GM18498 (cell line): ENCODE results near the gene PRDM8.
"Not testable (repeated sequence)": the region's sequence is repeated elsewhere in the genome, so short reads cannot be mapped to it uniquely, and the experiment has no call there.

Source experiments
- ATAC-seq: cut with Tn5 transposase; IDR thresholded peaks from one replicate; pipeline ENCODE4 v1.9.1; 2021; ENCODE audit warnings: mild to moderate bottlenecking, moderate library complexity; ENCODE audit not compliant: unreplicated experiment

The PRDM8 gene

DNA sequence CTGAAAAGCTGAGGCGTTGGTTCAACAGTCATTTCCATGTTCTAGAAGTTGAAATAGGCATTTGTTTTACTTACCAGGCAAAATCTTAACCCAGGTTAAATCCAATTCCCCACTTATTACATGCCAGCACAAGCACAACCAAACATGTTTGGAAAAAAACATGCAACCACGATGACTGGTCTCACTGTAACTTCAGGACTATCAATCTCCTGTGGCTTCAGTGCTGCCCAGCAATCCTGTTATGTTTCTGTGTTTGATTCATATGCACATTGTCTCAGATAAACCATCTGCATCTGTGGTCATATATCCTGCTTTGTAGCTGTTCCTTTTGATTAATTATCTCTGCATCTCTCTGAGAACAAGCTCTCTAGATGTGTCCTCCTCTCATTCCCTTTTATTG is 28.3 kb downstream of the PRDM8 start:
- ATAC-seq: no peak

DNA sequence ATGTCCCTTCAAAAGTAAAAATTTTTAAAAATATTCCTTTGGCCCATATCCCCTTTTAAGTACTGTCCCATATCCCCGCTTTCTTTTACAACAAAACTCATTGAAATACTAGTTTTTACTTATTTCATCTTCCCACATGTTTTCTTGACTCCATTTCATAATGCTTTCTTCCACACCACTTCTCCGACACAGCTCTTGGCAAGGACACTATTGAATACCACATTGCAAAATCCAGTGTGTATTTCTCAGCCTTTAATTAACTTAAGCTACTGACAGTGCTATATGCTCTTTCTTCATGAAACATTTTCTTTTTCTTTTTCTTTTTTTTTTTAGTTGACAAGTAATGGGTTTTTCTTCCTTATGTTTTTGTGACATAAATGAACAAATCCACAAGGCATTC is 28.8 kb downstream of the PRDM8 start:
- no peak for ATAC-seq

DNA sequence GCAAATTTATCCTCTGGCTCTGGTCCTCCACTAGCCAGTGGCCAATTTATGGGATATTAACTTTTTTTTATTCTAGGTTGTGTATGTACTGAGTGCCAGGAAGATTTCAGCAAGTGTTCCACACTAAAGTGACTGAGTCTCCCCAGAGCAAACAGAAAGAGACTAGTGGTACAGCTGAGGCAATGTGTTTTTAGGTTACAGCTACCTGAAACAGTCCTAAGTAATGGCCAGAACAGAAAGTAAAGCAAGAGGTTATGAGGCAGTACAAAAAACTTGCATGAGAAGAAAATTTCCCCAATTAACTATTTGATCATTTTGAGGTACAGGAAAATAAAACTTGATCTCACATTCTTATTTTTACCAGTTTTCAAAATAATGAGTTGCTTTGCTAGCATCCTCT is 31.2 kb downstream of the PRDM8 start:
- peak; percentile 50 for ATAC-seq

DNA sequence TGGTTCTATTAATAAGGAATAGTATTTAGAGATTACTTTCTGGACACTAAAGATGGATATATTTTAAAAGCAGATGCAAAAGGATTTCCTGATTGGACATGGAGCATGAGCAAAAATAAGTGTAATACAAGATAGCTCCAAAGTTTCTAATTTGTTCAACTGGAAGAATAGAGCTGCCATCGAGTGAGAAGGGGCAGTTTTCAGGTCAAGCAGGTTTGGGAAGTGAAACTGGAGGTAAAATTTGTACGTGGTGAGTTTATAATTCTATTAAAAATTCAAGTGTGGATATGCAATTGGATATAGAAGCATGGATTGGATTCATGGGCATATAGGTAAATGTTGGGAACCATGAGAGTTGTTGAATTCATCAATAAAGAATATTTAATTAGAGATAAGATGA is 31.8 kb downstream of the PRDM8 start:
- ATAC-seq: peak; percentile 35

DNA sequence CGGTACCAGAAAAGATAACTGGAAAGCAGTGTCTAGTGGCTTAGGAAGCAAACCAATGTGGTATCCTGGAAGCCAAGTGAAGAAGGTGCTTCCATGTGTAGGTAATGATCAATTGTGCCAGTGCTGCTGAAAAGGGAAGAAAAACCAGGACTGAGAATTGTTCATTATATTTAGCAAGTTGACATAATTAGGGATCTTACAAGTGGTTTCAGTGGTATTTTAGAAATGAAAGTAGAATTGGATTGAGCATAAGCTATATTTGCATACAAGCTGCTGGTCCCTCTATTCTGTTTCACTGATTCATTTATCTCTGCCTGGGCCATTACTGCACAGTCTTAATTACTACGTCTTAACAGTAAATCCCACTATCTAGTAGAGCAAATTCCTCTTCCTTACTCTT is 32.3 kb downstream of the PRDM8 start:
- peak; percentile 80 for ATAC-seq

DNA sequence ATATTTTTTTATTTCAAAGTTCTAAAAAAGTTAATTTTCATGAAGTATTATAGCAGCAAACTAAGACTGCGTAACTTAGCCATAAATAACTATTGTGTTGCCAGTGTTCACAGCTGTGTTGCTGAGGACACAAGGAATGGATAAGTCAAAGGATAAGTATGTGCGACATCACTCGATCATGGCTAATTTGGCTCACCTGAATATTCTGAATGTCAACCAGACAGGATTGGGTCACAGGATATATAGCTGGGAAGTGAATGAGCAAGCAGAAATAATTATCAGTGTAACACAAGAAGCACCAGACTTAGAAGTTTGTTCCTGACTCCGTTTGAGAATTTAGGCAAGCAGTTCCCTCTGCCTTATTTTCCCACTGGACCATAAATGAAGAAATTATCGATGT is 33.9 kb downstream of the PRDM8 start:
- no peak for ATAC-seq

DNA sequence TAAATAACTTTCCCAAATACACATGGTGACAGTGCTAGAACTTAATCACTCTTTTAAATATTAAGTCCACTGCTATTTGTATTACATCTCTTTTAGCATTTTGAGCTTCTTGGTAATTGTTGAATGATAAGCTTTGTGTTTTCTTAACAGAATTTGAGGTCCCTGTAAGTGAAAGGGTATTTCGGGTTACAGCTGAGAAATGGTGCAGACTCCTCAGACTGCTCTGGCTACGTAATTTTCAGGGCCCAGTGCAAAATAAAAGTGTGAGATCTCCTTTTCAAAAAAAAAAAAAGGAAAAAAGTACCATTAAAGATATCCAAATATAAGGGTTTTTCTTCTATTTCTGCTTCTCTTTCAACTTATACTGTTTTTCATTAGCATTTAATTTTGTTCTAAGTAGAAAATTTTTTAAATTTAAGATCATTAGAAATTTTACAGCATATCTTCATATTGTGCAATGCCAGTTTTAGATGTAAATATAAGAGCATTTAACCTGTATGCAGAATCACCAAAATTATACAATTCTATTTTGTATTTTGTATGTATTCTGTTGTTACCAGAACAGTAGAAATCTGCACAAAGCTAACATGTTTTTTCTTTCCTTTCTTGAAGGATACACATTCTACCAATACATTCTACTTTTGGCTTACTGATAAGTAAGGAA is 35.5 kb downstream of the PRDM8 start:
- ATAC-seq: no peak

DNA sequence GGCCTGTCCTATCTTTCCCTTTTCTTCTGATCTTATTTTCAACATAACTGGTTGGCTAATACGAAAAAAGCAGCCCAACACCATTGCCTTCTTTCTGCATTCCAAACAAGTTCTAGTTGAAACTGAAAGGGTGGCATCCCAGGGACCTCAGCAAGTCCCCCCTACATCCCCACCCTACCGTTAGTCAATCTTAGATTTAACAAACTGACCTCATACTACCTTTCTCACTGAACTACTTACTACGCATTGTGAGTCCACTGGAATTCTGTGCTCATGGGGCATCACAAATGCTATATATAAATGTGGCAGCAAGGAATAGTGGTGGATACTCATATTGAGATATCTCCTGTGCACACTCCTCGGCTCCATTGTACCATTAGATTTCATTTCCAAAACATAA is 36.1 kb downstream of the PRDM8 start:
- ATAC-seq: no peak

DNA sequence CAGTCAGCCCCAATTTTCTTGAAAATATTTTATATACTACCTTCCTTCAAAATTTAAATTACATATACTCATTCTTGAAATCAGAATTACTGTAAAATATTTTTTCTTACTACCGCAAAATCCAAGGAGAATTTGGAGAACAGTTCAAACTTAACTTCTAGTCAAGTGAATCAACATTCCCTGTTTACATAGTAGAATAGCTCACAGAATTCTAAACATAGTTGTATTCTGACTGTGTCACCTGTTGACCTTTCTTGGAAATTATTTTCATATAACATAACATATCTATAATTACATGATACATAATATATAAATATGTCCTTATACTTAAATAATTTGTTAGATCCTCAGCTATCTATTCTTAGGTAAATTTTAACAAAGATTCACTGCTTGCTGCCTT is 38.1 kb downstream of the PRDM8 start:
- no peak for ATAC-seq

DNA sequence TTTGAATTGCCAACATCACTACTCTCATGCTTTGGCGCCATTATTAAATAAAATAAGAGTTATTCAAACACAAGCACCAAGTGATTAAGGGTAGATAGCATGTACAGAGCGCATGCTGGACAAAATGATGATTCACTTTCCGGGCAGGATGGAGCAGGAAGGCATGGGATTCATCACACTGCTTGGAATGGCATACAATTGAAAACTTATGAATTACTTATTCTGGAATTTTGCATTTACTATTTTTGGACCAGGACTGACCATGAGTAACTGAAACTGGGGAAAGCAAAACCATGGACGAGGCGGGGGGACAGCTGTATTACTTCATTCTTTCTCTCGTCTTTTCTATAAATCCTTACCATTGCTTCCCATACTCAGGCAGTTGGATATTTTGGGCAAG is 40.7 kb downstream of the PRDM8 start:
- ATAC-seq: no peak

DNA sequence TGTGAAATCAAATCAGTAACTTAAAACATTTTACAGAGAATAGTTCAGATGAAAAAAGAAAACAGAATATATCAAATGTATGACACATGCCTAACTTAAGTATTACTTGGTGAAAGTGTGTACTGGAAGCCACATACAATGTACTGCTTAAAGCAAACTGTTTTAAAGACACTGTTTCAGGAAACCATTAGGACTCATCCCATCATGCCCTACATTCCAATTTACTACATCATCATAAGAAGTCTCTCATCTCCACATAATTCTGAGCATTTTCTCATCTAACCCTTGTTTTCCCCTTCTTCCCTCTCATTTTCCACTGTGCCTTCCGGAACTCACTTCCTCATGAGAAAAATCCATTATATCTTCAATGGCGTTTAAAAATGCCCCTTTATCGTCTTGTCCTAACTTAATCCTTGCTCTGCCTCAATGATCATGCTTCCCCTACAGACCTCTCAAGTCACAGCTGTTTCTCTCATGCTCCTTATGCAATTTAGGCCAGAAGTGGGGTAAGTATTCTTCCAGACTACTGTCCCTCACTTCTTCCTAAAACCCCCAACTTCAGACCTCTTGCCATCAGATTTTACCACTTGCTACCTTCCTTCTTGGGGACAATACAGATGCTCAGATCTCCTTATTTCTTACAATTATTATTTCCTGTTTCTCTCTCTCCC is 42.3 kb downstream of the PRDM8 start:
- ATAC-seq: no peak

DNA sequence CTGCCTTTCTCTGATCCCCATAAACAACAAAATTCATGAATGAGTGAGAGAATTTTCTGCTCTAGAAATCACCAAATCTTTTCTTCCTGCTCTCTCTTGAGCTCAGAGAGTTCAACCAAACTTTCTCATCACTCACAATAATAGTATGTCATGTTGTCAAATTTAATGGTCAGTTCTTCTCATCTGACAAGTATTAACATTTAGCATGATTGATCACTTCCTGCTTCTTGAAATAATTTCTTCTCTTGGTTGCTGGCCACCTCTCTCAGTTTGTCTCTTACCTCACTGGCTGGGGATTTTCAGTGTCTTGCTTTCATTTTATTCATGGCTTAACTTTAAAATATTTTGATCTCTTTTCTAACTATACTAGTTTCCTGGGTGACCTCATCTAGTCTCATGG is 43.7 kb downstream of the PRDM8 start:
- ATAC-seq: no peak

DNA sequence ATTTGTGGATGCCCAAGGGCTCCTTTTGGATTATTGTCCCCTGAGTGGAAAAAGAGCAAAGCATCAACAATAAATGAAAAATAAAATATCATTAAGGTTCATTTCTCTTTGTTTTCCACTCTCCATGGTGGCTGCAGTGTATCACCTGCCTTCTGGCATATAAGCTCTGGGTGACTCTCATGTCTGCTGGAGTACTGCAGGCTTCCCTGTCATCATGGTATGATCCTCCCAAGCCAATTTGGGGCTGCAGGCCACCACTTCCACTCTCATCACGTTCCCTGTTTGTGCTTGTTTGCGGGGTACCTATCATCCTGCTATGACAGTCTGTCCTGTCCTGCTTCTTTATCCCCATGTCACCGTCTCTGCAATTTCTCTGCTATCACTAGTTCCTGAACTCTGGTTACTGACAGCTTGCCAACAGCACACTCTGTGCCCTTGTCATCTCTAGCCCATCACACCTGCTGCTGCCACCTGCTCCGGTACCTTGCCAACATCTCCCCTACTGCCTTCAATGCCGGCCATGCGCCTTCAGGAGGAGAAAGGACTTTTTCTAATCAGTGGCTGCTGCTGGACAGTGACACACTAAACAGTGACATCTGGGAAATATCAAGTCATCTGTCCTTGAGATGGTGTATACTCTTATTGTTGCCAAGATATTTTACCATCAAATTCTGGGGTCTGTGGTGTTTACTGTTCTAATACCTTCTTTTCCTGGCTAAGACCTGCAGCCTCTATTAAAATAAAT is 46.1 kb downstream of the PRDM8 start:
- ATAC-seq: no peak

DNA sequence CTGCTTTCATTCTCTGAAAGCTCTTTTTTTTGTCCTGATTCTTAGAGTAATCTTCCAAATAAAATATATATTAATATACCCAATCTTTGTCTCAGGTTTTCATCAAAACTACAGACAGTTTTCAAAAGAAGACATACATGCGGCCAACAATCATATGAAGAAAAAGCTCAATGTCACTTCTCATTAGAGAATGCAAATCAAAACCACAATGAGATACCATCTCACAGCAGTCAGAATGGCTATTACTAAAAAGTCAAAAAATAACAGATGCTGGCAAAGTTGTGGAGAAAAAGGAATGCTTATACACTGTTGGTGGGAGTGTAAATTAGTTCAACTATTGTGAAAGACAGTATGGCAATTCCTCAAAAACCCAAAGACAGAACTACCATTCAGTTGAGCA is 50.2 kb downstream of the PRDM8 start:
- ATAC-seq: not testable (repeated sequence)

DNA sequence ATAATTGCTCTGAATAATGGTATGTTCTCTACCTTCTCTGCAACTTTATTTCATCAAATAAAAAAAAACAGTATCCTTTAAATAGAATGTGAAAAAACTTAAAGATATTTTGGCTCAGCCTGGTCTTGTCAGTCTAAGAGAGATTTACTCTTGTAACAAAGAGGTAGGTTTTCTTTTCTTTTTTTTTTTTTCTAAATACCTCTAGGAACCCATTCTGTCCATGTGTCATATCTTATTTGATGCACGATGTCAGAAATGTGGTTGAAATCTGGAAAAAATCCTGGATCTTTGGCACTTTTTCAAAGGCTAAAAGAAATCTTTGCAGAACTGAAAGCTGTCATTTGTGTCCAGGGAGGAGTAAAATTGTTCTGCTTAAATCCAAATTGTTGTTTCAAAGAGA is 51.8 kb downstream of the PRDM8 start:
- no peak for ATAC-seq

DNA sequence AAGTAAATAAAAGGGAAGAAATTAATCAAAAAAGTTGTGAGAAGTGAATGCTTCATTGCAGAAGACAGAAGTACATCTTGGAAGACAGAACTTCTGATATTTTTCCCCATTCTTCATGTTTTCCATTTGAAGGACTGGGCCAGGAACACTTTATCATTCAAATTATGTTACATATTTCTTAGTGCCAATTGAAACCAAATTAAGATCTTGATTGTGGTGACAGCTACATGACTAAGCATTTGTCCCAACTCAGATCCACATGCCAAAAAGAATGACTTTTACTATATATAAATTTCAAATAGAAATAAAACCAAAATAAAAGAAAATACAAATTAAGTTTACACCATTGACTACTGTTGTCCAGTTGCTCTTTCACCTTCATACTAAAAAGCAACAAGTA is 55.1 kb downstream of the PRDM8 start:
- no peak for ATAC-seq

DNA sequence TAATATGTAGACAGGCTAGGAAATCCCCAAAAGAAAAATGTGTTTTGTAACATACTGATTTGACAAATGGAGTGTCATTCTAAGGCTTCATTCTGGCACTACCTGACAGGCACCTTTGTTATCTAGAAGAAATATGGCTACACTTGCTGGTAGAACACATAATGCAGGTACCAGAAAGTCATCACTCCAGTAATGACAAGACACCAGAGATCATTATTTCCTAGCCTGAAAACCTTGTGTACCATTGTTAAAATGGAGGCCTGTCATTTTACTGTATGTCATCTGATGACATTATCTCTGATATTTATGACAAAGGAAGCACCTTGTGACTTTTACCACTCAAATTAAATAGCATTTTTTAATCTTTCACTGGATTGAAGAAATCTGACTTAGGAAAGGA is 55.6 kb downstream of the PRDM8 start:
- ATAC-seq: no peak

DNA sequence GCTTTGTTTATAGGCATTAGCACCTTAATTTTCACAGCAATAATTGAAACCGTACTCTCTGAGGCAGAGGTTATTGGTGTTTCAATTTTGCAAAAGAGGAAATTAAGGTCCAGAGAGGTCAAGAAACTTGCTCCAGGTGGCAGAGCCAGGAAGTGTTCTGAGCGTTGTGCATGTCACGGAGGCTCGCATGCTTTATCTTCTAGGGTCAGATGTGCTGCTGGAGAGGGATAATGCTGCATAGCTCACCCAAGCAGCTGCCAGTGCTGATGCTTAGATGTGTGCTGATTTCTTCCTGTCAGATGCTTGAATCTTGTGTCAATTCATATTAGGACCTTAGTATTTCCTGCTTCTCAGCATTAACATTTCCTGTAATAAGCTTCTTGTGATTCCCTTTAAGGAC is 56.2 kb downstream of the PRDM8 start:
- ATAC-seq: no peak
